ENCODE results near the gene SUMF1. TPM values are rescaled to one million over a fixed set of nuclear protein-coding genes. Genes with fewer than 3 reads are reported as not detected.

Gene SUMF1
- polyA plus RNA-seq, 3 donors, result 25.7 to 80.4 (median 74.2) TPM

DNA sequence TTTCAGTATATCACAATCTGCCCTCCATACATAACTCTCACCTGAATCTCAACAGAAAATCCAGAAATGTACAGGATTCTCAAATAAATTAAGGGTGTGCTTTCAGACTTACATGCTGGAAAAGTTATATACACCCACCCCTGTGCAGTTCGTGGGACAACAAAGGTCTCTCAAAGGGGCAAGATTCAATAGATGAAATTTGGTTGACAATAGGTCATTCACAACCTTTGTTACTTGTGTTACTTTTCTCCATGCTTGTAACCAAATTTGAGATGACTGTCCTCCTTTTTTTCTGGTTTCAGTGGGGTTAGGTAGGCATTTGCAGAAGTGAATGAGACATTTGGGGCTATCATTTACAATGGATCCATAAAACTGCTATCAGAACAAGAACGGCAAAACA, 91.2 kb downstream of the SUMF1 start:
- Histone ChIP-seq H3K4me3 (replicated peaks in 1 of 3; ENCODE audit: low read depth in 2 of 3, low read length in 3 of 3) (no peak overlapping the region), H3K9ac (ENCODE audit: insufficient read depth, low read length, poor library complexity, severe bottlenecking) (no peak overlapping the region), H3K79me2 (ENCODE audit: insufficient read depth, low read length) (peaks cover 4% of the 10 kb centered on the region), H4K20me1 (ENCODE audit: insufficient read depth, low read length) (peaks cover 8% of the 10 kb centered on the region), H3K36me3 (replicated peaks in 1 of 2; ENCODE audit: control insufficient read depth in 1 of 2, insufficient read depth in 2 of 2, low read length in 2 of 2) (peaks cover 45 to 78% of the 10 kb centered on the region in 2 donors), H2AFZ (ENCODE audit: insufficient read depth, low read depth, low read length, poor library complexity, severe bottlenecking) (no peak overlapping the region), H3K4me2 (replicated peaks; ENCODE audit: extremely low read depth, low read length, poor library complexity, severe bottlenecking) (no peak overlapping the region), H3K9me3 (replicated peaks in 1 of 2; ENCODE audit: control insufficient read depth in 1 of 2, insufficient read depth in 1 of 2, low read length in 2 of 2) (peaks cover 8 to 24% of the 10 kb centered on the region in 2 donors), H3K27me3 (ENCODE audit: control insufficient read depth in 2 of 2, insufficient read depth in 2 of 2, low read length in 2 of 2) (no peaks in the 10 kb centered on the region), H3K27ac (ENCODE audit: low read depth in 1 of 2, low read length in 2 of 2) (no peak overlapping the region), H3K4me1 (ENCODE audit: control insufficient read depth in 1 of 2, insufficient read depth in 2 of 2, low read length in 2 of 2) (no peaks in the 10 kb centered on the region)
- TF ChIP-seq, protein P1, sequence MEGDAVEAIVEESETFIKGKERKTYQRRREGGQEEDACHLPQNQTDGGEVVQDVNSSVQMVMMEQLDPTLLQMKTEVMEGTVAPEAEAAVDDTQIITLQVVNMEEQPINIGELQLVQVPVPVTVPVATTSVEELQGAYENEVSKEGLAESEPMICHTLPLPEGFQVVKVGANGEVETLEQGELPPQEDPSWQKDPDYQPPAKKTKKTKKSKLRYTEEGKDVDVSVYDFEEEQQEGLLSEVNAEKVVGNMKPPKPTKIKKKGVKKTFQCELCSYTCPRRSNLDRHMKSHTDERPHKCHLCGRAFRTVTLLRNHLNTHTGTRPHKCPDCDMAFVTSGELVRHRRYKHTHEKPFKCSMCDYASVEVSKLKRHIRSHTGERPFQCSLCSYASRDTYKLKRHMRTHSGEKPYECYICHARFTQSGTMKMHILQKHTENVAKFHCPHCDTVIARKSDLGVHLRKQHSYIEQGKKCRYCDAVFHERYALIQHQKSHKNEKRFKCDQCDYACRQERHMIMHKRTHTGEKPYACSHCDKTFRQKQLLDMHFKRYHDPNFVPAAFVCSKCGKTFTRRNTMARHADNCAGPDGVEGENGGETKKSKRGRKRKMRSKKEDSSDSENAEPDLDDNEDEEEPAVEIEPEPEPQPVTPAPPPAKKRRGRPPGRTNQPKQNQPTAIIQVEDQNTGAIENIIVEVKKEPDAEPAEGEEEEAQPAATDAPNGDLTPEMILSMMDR (IDR thresholded peaks at IDR 0.05), result no peak
- no peaks in the 10 kb centered on the region for H3K4me1 Mint-ChIP-seq
- WGBS (ENCODE audit: insufficient coverage), result 100% methylated on average over 1 of the region's 2 CpGs
- H3K9me3 Mint-ChIP-seq, result peaks cover 8 to 22% (median 17%) of the 10 kb centered on the region in 7 donors
- H3K36me3 Mint-ChIP-seq, result peaks cover 70 to 78% of the 10 kb centered on the region in 2 donors
- H3K27me3 Mint-ChIP-seq (ENCODE audit: low read depth in 3 of 3), result no peaks in the 10 kb centered on the region
- intact Hi-C loops (cut with micrococcal nuclease), result no loop called here
- no peak overlapping the region for H3K4me3 Mint-ChIP-seq
- H3K27ac Mint-ChIP-seq, result no peak overlapping the region
- no peak for DNase-seq

DNA sequence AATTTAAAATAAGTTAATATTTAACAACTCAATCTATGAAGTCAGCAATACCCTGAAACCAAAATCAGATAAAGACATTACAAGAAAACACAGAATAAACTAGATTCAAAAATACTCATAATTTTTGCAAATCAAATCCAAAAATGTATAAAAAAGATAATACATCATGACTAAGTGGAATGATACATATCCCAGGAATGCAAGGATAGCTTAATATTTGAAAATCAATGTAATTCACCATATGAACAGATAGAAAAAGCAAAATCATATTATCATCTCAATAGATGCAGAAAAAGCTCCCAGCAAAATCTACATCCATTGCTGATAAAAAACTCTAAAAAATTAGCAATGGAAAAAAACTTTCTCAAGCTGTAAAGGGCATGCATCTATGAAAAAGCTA, 93.4 kb downstream of the SUMF1 start:
- Mint-ChIP-seq H3K36me3 (peaks cover 69 to 79% of the 10 kb centered on the region in 2 donors), H3K9me3 (peaks cover 8 to 22% (median 14%) of the 10 kb centered on the region in 7 donors)
- no peaks in the 10 kb centered on the region for H3K4me1 ChIP-seq (ENCODE audit: control insufficient read depth in 1 of 2, insufficient read depth in 2 of 2, low read length in 2 of 2)

More for the DNA sequence above, 93.4 kb downstream of the SUMF1 start:
- Mint-ChIP-seq H3K4me3 (no peak overlapping the region), H3K4me1 (no peaks in the 10 kb centered on the region), H3K27ac (no peak overlapping the region), H3K27me3 (ENCODE audit: low read depth in 3 of 3) (no peaks in the 10 kb centered on the region)
- H2AFZ ChIP-seq (ENCODE audit: insufficient read depth, low read depth, low read length, poor library complexity, severe bottlenecking), result no peak overlapping the region
- peaks cover 1% of the 10 kb centered on the region for H4K20me1 ChIP-seq (ENCODE audit: insufficient read depth, low read length)
- H3K79me2 ChIP-seq (ENCODE audit: insufficient read depth, low read length), result no peaks in the 10 kb centered on the region
- H3K27me3 ChIP-seq (ENCODE audit: control insufficient read depth in 2 of 2, insufficient read depth in 2 of 2, low read length in 2 of 2), result no peaks in the 10 kb centered on the region
- intact Hi-C loops (cut with micrococcal nuclease), result no loop called here
- H3K4me2 ChIP-seq (replicated peaks; ENCODE audit: extremely low read depth, low read length, poor library complexity, severe bottlenecking), result no peak overlapping the region
- TF ChIP-seq, protein P1 (IDR thresholded peaks at IDR 0.05), result no peak
- peaks cover 47 to 85% of the 10 kb centered on the region in 2 donors for H3K36me3 ChIP-seq (replicated peaks in 1 of 2; ENCODE audit: control insufficient read depth in 1 of 2, insufficient read depth in 2 of 2, low read length in 2 of 2)
- H3K9me3 ChIP-seq (replicated peaks in 1 of 2; ENCODE audit: control insufficient read depth in 1 of 2, insufficient read depth in 1 of 2, low read length in 2 of 2), result peaks cover 8 to 24% of the 10 kb centered on the region in 2 donors
- no peak overlapping the region for H3K9ac ChIP-seq (ENCODE audit: insufficient read depth, low read length, poor library complexity, severe bottlenecking)
- H3K27ac ChIP-seq (ENCODE audit: low read depth in 1 of 2, low read length in 2 of 2), result no peak overlapping the region
- H3K4me3 ChIP-seq (replicated peaks in 1 of 3; ENCODE audit: low read depth in 2 of 3, low read length in 3 of 3), result no peak overlapping the region
- DNase-seq, result no peak
